GM21723 (cell line): ENCODE data around the gene KARS1.

Experiments used
- ATAC-seq: cut with Tn5 transposase; IDR thresholded peaks from one replicate; pipeline ENCODE4 v1.9.1; 2021; ENCODE audit warnings: mild to moderate bottlenecking, moderate library complexity; ENCODE audit not compliant: unreplicated experiment

Gene KARS1

DNA sequence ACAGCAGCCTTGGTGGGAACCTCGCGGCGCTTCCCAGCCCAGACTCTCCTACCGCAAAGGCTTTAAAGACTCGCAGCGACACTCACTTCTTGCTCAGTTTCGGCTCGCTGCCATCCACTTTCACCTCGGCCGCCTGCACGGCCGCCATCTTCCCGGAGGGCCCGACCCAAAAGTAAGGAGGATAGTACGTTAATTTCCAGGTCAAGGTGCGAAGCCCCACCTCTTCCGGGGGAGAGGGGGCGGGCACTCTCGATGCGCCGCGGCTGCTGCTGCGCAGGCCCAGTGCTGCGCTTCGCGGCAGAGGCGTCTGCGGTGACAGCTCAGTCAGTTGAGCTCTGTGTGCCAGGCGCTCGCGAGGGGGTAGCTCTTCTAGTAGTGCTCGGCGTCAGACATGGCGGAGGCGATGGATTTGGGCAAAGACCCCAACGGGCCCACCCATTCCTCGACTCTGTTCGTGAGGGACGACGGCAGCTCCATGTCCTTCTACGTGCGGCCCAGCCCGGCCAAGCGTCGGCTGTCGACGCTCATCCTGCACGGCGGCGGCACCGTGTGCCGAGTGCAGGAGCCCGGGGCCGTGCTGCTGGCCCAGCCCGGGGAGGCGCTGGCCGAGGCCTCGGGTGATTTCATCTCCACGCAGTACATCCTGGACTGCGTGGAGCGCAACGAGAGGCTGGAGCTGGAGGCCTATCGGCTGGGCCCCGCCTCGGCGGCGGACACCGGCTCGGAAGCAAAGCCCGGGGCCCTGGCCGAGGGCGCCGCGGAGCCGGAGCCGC, at the start of gene KARS1, which contains the start of gene TERF2IP:
Gene KARS1 (minus strand): TSS at position 174 of the 773 bp plus-strand sequence. CDS start 26 bp downstream, at position 148.
Gene TERF2IP (plus strand): TSS at position 282 of the 773 bp plus-strand sequence. CDS start 110 bp downstream, at position 392.
- ATAC-seq = peak; percentile 85

DNA sequence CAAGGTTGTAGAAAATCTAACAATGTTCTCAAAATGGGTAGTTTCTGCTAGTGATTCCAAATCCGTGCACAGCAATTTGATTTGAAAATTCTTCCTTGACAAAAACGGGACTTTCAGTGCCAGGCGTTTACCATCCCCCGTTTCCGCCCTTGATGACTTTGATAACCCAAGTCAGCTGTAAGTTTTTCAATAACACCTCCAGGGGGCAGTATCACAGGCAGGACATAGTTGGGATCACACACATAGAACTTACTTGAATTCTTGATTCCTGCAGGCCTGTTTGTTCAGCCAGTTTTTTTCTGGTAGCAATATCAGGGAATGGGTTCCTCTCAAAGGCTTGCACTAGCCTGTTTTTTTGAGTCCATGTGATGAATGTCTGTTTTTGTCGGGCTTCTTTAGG, 48.2 kb upstream of the KARS1 start:
- ATAC-seq = no peak

DNA sequence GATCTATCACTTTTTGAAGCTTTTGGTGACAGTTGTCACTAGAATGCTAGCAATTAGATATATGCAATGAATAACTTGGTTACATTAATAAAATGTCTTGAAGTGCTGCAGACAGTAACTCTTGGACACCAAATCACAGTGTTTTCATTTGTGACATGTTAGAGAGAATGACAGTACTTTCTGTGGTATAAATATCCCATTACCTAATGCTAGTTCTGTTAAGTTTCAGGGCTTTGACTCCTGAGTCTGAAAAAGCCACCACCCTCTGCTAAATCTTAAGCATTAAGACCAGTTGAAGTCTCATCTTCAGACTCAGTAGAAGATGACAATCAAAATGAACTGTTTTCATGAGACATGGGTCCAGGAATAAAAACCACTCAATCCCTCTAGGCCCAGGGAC, 39.9 kb upstream of the KARS1 start:
- ATAC-seq = no peak

DNA sequence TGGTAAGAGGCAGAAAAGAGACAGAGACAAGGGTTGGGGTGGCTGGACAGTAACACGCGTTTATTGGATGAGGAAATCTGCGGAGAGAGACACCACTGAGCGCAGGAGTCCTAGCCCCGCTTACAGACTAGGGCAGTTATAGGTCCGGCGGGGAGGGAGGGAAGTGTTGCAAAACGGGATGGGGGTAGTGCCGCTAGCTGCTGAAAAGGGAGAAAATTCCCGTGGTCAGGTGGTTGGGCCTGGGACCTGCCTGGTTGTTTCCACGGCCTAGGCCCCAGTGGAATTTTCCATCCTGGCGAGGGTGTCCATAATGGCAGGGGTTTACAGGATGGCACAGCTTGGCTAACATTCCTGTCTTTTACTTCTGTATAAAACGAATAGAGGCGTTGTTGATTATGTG, 34.8 kb upstream of the KARS1 start:
- no peak for ATAC-seq

DNA sequence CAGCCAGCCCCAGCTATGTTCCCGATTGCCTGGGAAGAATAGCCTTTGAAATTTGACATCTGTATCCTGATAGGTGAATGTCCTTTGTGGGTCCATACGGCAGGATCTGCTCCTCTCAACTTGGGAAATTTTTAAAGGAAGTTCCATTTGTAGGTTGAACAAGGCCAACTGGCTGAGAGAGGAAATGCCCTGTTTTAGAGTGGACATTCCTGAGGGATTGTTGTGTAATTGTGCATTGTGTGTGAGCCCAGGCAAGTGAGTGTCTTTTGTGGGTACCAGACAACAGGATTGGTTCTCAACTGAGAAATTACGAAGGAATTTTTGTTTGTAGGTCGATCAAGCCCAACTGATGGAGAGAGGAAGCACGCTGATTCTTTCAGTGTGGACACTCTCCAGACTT, 31.9 kb upstream of the KARS1 start:
- no peak for ATAC-seq

DNA sequence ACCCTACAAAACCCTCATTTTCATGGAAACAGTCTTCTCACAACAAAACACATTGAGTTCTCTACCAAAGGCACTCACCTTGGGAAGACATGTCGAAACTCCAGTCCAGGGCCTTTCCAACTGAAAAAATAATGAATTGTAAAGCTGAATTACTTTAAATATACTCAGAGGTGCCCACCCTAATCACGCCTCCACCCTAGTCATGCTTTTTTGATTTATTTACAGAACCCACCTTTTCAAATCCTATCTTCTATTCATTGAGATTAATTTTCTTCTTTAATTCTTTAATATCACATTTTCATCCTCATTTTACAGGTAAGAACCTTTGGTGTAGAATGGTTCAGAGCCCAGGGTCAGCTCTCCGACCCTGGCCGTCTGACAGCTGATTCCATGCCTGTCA, 29.4 kb upstream of the KARS1 start, which contains the start of gene CPHXL2:
Gene CPHXL2 (minus strand): TSS at position 101 of the 400 bp plus-strand sequence. CDS start 10 bp downstream, at position 91.
- ATAC-seq = no peak

DNA sequence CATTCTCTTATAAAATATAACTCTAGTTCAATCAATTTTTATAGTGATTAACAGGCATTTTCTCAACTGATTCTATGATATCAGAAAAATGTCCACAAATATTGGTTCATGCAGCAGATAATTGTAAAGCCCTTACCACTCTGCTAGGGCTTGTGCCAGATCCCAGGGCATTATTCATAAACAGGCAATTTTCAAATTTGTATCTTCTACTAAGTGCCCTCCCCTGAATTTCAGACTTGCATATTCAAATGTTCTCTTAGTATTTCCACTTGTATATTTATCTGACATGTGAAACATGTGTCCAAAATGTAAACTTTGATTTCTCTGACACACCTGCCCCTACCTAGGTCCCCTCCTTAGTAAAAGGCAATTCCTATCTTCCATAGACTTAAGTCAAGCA, 20.0 kb upstream of the KARS1 start:
- no peak for ATAC-seq

DNA sequence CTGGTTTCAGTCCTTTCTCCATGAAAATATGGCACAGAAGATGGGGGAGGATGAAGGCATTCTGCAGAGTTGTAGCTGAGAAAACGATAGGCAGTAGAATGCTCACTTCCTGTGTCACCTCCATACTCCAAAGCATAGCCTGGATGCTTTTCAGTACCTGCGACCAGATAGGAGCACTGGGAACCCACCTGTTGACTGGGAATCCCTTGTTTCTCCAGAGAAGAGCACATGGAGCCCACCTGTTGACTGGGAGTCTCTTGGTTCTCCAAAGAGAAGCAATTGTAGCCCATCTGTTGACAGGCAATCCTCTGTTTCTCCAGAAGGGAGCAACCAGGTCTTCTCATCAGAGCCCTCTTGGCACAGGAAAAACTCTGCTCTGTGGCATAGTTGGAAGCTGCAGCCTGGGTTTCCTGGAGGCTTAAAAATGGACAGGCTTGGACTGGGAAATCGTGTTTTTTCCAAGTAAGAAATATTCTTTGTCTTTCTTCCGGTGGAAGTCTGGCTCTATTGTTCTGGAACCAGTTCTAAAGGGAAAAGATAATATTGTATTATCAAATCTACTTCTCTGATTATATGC, 13.3 kb upstream of the KARS1 start:
- no peak for ATAC-seq

DNA sequence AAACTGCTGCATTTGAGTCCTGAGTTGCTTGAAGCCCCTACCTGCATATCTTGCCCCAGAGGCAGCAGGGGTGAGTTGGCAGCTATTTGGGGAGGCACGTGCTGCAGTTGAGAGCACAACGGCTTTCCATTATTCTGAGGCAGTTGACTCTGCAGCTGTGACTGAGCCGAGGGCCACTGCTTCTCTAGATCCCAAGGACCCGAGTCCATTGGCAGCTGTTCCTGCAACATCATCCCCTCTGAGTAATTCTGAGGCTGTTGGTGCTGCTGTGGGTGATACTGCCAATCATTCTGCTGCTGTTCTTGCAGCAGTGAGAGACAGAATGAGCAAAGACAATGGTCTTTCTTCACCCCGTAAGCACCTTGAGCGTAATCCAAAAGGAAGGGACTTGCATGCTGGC, 12.9 kb upstream of the KARS1 start:
- no peak for ATAC-seq

DNA sequence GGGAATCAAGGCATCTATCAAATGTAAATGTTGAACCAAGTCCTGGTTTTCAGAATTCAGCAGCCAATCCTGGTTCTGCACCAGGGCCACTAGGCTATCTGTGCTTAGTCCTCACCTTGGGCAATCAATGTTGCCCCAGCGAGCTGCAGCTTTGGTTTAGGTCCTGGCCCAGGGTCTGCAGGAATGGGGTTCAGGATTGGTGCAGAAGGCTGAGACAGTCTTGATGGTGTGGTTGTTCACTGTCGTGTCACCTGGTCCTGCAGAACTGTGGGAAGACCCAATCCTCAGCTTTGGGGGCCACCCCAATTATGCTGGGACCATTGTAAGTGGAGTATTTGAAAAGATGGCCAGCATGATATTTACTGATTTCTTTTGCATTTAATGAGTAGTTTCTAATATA, 10.7 kb upstream of the KARS1 start:
- ATAC-seq = no peak

DNA sequence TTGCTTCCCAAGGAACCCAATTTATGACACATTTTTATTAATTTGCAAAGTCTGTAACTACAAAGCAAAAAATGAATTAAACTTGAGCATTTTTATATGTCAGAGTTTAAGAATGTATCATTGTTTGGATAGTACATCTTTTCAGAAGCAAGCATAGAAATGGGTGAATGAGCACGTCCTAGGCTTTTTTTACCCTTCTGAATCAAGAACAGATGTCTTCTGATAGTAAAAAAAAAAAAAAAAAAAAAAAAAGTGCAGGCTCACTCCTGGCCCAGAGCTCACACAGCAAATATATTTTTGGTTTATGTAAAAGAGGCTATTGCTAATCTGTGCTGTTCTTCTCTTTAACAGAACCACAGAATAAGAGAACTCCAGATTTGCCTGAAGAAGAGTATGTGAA, 6.5 kb upstream of the KARS1 start:
- ATAC-seq = no peak

DNA sequence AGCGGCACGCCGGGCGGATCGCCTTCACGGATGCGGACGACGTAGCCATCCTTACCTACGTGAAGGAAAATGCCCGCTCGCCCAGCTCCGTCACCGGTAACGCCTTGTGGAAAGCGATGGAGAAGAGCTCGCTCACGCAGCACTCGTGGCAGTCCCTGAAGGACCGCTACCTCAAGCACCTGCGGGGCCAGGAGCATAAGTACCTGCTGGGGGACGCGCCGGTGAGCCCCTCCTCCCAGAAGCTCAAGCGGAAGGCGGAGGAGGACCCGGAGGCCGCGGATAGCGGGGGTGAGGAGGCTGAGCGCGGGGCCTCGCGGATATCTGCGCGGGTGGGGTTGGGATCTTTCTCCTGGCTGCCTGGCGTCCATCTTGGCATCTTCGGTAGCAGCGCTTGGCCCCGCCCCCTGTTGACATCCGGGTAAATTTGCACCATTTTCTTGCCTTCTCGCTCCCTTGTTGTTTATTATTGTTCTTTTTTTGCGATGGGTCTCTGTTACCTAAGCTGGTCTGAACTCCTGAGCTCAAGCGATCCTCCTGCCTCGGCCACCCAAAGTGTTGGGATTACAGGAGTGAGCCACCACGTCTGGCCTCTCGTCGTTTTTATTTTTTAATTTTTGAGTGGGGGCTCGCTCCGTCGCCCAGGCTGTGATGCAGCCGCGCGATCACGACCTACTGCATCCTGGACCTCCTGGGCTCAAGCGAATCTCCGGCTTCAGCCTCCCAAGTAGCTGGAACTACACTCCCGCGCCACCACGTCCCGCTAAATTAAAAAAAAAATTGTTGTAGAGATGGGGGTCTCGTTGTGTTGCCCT, 1.0 kb upstream of the KARS1 start:
- ATAC-seq = peak; percentile 42

DNA sequence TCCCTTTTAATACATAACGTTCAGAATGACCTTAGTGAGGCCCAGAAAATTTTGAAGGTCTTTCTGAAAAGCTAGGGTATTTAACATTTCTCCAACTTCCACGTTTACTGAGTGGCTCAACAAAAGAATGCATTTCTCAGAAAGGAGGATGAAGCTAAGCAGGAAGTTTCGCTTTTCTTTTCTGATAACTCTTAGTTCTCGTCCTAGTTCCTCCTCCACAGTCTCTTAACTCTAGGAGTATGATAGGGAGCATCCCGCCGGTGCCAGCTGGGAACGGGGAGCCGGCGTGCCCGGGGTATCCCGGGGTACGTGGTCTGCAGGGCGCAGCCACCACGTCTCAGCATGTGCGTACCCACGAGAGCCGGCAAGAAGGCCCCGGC, 363 bp downstream of the KARS1 start:
- peak; percentile 27 for ATAC-seq

DNA sequence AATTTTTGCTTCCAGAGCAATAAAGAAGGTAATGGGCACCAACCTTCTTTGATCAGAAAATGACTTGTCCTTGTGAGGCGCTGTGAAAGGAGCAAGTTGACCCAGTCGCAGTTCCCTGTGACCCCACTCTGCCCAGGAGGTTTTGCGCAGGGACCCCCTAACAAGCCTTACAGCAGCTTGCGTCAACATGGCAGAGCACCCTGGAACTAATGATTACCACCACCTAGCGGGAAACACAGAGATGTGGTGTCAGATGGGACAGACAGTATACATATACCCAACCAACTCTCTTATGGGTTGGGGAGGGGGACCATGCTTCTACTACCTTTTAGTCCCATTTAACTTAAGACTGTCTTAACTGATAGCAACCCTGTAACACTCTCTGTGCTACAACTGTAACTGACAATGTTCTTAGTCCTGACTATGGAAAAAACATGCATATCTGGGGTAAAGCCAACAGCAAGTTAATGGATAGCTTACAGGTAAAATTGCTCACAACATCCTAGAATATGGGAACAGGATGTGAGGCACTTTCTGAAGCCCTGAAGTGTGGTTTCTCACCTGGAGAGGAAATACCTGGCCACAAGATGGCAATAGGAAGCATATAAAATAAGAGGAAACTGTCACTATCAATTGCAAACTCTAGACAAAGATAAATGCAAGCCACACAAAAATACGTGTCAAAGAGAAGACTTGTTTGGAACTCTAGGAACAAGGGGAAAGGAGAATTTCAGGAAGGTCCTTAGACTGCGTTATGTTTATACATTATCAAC, 3.0 kb downstream of the KARS1 start:
- no peak for ATAC-seq

DNA sequence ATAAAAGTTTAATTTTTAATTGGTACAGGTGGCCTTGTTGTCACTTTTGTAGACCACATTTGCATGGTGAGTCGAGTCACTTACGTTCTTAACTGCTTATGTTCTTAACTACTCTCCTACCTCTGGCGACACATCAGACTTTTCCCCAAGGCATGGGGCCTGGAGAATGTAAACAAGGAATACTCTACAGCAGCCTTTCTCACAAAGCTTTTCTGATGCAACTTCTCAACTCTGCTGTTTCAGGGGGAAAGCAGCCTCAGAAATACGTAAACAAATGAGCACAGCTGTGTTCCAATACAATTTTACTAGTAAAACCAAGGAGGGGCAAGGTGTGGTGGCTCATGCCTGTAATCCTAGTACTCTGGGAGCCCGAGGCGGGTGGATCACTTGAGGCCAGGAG, 6.9 kb downstream of the KARS1 start:
- ATAC-seq = no peak

DNA sequence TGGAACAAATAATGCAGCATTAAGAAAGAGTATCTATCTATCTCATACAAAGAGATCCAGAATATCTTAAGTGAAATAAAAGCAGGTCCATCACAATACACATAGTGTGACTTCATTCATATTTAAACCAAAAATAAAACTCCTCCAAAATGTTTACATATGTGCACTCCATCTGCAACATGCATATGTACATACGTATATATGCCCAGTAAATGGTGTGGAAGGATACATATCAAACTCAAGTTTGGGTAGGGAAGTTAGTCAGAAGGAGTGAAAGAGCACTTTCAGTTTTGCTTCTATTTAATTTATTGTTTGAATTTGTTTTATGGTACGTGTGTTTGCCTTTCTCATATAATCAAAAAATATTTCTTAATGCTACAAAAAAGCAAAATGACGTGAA, 12.4 kb downstream of the KARS1 start:
- no peak for ATAC-seq

DNA sequence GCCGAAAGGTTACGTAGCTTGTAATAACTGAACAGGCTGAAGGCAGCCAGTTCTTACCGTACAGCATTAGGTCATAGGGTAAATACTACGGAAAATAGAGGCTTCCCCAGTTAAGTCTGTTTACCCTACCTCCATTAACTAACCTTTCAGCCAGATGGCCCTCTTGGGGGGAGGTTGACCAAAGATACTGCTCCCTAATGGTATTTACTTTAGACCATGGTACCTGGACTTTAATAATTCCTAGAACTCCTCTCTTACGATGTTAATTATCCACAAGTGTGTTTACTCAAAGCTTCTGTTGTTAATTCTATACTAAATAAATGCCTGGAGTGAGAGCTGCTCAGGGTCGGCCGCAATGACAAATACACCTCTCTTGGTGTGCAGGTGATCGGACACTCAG, 14.6 kb downstream of the KARS1 start:
- no peak for ATAC-seq

DNA sequence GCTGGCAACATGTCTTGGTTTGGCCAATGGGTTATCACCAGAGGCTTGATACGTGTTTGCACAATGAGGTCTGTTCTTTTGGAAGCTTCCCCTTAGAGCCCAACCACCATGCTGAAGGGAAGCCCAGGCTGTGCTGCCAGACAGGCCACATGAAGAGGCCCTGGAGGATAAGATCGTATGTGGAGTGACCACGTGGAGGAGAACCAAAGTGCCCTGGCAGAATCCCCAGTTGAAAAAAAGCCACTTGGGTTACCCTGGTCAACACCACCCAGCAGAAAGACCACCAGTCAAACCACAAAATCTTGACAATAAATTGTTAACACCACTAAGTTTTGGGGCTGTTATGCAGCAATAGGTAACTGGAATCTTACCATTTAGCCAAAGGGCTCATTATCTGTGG, 17.4 kb downstream of the KARS1 start:
- ATAC-seq = no peak

DNA sequence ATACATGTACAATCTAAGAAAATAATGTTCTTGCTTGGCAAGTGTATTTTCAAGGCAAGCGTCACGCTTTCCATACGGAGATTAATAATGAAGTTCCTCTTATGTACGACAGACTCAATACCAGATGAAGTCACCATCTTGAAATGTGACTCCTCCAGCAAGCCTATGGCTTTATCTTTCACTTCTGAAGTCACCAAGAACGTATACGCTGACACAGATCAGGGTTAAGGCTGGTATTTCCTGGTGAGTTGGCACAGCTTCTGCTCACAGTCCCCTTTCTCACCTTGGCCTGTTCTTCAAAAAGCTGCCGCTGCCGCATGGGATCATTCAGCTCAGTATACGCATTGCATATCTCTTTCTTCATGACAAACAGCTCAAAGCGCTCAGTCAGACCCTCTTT, 18.3 kb downstream of the KARS1 start:
- no peak for ATAC-seq

DNA sequence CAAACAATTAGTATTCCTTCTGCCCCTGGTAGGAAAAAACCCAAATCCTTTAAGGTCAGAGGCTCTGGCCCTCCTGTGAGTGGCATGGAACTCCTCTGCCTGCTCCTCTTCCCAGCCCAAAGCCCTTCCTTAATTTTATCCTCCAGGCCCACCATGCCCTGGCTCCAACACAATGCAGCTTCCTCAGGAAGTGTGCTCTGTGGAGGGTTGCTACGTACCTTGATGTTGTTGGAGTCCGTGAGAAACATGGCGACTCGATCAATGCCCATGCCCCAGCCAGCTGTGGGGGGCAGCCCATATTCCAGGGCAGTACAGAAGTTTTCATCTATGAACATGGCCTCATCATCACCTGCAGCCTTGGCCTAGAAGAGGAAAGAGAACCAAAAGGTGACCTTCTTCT, 19.1 kb downstream of the KARS1 start:
- no peak for ATAC-seq

DNA sequence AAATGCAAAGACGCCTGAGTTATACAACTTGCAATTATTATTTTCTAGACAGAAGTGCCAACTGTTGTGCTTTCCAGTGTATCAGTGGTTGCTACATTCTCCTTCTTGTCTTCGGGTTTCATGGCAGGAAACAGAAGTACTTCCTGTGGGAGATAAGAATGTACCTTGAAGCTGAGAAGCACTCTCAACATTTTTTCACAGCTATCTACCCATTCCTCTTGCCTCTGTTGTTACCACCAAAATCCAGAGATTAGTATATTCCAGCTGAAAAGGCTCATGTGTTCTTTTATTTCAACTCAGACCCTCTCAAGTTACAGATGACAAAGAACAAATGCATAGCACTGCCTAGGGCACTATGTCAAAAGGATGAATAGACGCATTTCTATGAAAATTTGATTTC, 19.6 kb downstream of the KARS1 start:
- ATAC-seq = no peak
